ENCODE measurements around the gene IDH1. TPM values are rescaled to one million over a fixed set of nuclear protein-coding genes. Genes with fewer than 3 reads are reported as not detected.

The IDH1 gene
- total RNA-seq (85.4 and 138 TPM in 2 replicates), polyA plus RNA-seq (118 and 164 TPM in 2 replicates)

DNA sequence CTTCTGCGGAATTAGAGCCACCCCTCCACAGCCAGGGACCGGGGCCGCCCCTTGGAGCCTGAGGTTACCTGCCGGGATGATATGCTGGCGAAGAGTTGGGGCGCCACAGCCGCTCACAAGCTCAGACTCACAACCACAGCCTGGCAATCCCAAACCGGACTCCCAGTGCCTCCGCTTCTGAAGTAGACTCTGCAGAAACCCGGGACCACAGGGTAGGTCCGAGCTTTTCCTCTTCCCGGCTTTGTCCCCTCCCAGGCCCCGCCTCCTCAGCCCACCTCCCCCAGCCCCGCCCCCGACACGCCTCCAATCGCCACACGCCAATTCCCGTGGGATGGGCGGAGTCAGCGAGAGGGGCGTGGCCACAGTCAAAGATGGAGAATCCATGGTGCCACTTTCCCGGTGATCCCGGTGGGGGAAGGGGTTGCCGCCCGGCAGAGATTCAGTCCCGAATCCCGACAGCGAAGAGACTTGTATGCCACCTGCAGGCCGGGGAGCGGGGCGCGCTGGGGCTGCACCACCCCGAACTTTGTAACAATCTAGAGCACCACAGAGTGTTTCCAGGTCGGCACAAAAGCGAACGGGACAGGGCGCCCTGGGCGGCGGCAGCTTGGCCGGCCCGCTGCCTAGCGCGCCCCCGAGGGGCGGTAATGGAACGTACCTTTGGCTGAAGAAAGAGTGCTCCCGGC, at the start of gene IDH1:
Gene IDH1, minus strand, starts transcription at position 201 of the 686 bp plus-strand sequence. CDS start 3,520 bp downstream, outside the sequence.
- Histone ChIP-seq H3K4me3 (peak within 1 kb of the TSS; percentile 71), H3K9me3 (ENCODE audit: low read depth) (no peaks in the 10 kb centered on the region), H3K27me3 (no peaks in the 10 kb centered on the region), H3K27ac (peak within 1 kb of the TSS; percentile 96), H3K36me3 (peaks cover 7% of the 10 kb centered on the region), H3K4me1 (ENCODE audit: low read depth) (peaks cover 32% of the 10 kb centered on the region)
- TF ChIP-seq, protein P1, sequence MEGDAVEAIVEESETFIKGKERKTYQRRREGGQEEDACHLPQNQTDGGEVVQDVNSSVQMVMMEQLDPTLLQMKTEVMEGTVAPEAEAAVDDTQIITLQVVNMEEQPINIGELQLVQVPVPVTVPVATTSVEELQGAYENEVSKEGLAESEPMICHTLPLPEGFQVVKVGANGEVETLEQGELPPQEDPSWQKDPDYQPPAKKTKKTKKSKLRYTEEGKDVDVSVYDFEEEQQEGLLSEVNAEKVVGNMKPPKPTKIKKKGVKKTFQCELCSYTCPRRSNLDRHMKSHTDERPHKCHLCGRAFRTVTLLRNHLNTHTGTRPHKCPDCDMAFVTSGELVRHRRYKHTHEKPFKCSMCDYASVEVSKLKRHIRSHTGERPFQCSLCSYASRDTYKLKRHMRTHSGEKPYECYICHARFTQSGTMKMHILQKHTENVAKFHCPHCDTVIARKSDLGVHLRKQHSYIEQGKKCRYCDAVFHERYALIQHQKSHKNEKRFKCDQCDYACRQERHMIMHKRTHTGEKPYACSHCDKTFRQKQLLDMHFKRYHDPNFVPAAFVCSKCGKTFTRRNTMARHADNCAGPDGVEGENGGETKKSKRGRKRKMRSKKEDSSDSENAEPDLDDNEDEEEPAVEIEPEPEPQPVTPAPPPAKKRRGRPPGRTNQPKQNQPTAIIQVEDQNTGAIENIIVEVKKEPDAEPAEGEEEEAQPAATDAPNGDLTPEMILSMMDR (IDR thresholded peaks at IDR 0.05; ENCODE audit: low read depth, low read length) = peak; percentile 63
- DNase-seq (ENCODE audit: low read depth in 1 of 2, low spot score in 1 of 2) = peak; percentile 96 to 98

DNA sequence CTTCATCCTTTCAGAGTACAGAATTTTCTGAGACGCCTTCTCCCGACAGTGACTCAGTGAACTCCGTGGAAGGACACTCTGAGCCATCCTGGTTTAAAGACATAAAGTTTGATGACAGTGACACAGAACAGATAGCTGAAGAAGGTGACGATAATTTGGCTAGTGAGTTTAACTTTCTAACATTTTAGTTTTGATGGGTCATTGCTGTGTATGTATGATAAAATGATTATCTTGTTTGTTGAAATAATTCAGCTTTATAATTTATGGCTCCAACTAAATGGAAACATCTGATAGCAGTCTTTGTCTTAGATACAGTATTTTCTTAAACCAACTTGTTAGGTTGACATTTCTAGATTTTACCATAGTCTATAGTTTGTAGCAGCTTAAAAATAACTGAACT, 49.3 kb upstream of the IDH1 start:
- DNase-seq (ENCODE audit: low read depth in 1 of 2, low spot score in 1 of 2) = no peak
- Histone ChIP-seq H3K4me1 (ENCODE audit: low read depth) (no peaks in the 10 kb centered on the region), H3K36me3 (peaks cover 50% of the 10 kb centered on the region), H3K4me3 (no peak overlapping the region), H3K27me3 (no peaks in the 10 kb centered on the region), H3K27ac (no peak overlapping the region), H3K9me3 (ENCODE audit: low read depth) (no peaks in the 10 kb centered on the region)
- TF ChIP-seq, protein P1 (IDR thresholded peaks at IDR 0.05; ENCODE audit: low read depth, low read length) = no peak

DNA sequence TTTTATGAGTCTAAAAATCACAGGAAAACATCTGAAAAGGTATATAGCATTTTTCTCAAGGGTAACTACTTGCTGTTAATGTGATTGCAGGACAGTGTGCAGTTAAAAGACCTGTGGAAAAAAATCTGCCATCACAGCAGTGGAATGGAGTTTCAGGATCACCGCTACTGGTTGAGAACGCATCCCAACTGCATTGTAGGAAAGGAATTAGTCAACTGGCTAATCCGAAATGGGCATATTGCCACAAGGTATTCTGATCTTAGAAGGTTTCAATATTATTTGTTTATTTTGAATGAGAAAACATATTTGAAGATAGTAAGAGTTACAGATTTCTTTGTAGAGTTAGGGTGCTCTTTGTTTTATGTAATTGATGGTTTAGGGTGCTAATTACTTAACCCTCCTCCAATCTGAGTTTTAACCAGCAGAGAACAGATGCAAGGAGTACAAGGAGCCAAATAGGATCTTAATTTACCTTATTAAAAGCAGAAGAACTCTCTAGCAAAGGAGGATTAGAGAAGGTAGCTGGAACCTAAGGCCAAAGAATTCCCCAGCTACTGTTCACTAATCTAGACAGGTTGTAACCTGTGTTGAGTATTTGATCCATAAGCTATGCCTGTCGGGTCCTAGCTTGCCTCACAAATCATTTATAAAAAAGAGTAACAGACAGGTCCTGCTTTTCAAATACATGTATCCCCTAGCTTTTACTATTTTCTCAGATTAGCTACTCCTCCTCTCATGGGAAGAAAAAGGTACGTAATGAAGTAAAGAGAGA, 46.2 kb upstream of the IDH1 start:
- Histone ChIP-seq H3K4me1 (ENCODE audit: low read depth) (peaks cover 5% of the 10 kb centered on the region), H3K27ac (no peak overlapping the region), H3K4me3 (no peak overlapping the region), H3K9me3 (ENCODE audit: low read depth) (no peaks in the 10 kb centered on the region), H3K27me3 (no peaks in the 10 kb centered on the region), H3K36me3 (peaks cover 54% of the 10 kb centered on the region)
- DNase-seq (ENCODE audit: low read depth in 1 of 2, low spot score in 1 of 2) = no peak
- TF ChIP-seq, protein P1 (IDR thresholded peaks at IDR 0.05; ENCODE audit: low read depth, low read length) = no peak

DNA sequence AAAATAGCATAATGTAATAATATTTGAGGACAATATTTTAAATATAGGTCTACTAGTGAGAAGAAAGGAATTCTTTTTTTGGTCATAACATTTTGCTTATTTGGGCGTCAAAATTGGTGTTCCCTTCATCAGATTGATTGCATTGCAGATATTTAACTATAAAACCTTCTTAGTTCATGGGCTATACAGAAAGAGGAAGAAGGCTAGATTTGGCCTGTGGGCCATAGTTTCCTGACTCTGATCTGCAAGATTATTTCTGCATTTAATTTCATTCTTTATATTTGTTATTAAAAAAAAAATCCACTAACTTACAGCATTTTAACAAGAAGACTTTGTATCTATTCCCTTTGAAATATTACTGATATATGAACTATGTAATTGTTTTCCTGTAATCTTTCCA, 43.1 kb upstream of the IDH1 start:
- H3K27ac ChIP-seq = no peak overlapping the region
- TF ChIP-seq, protein P1 (IDR thresholded peaks at IDR 0.05; ENCODE audit: low read depth, low read length) = no peak
- H3K27me3 ChIP-seq = no peaks in the 10 kb centered on the region
- peaks cover 33% of the 10 kb centered on the region for H3K36me3 ChIP-seq
- H3K4me3 ChIP-seq = no peak overlapping the region
- no peak for DNase-seq (ENCODE audit: low read depth in 1 of 2, low spot score in 1 of 2)
- peaks cover 5% of the 10 kb centered on the region for H3K4me1 ChIP-seq (ENCODE audit: low read depth)
- H3K9me3 ChIP-seq (ENCODE audit: low read depth) = no peaks in the 10 kb centered on the region

DNA sequence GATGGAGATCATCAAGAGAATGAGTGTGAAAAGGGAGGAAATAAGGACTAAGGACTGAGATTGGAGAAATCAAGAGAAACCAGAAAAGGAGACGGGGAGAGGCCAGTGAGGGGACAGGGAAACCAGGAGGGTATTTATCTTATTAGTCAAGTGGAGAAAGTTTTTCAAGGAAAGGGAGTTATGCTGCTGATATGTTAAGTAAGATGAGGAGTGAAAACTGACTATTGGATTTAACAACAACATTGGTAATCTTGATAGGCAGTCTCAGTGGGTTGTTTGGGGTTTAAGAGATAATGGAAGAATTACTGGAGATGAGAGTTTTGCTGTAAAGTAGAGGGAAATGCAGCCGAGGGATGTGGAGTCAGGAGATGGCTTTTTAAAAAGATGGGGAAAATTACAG, 41.7 kb upstream of the IDH1 start:
- no peaks in the 10 kb centered on the region for H3K9me3 ChIP-seq (ENCODE audit: low read depth)
- no peak overlapping the region for H3K27ac ChIP-seq
- no peak for DNase-seq (ENCODE audit: low read depth in 1 of 2, low spot score in 1 of 2)
- peaks cover 28% of the 10 kb centered on the region for H3K36me3 ChIP-seq
- H3K27me3 ChIP-seq = no peaks in the 10 kb centered on the region
- peaks cover 5% of the 10 kb centered on the region for H3K4me1 ChIP-seq (ENCODE audit: low read depth)
- no peak overlapping the region for H3K4me3 ChIP-seq
- TF ChIP-seq, protein P1 (IDR thresholded peaks at IDR 0.05; ENCODE audit: low read depth, low read length) = no peak
